GM12878 (cell line): Measurements from ENCODE around the gene SCYGR1. TPM values are rescaled to one million over a fixed set of nuclear protein-coding genes. Genes with fewer than 3 reads are reported as not detected.

Source experiments
- ATAC-seq: fragments of 200-7000 bp; cut with Tn5 transposase; 3 replicates; pipeline ENCODE4 v1.9.1; 2020; ENCODE audit warnings: mild to moderate bottlenecking, moderate library complexity
- BruUV-seq: library from RNA; stranded (reverse); fragments of 400-500 nt; replicated peaks from 2 replicates; lab custom pipeline; 2021; lab: Mats Ljungman, UMichigan
- CTCF ChIA-PET: fragments of 300-600 bp; sonication (Branson Sonifier 250); formaldehyde crosslinking; extraction: SDS; loops from one replicate; lab custom pipeline; 2021; ENCODE audit warnings: inconsistent platforms; lab: Yijun Ruan, JAX
- POLR2A ChIA-PET: fragments of 350-600 bp; formaldehyde crosslinking; extraction: SDS; loops from one replicate; lab custom pipeline; 2021; ENCODE audit warnings: inconsistent platforms; lab: Charles Lee
- RAD21 ChIA-PET: fragments of 300-600 bp; sonication (Branson Sonifier 250); formaldehyde crosslinking; loops from one replicate; lab custom pipeline; 2023; ENCODE audit warnings: antibody characterized with exemption; ENCODE audit not compliant: unreplicated experiment; lab: Charles Lee
- SMC1A ChIA-PET: fragments of 300-600 bp; sonication (Branson Sonifier 250); formaldehyde crosslinking; loops from one replicate; lab custom pipeline; 2023; ENCODE audit not compliant: unreplicated experiment, uncharacterized antibody; lab: Charles Lee
- DNase-seq: peaks from one replicate; pipeline ENCODE4 v3.0.0-alpha.2; 2011; ENCODE audit warnings: low read depth, low spot score
- FAIRE-seq: peaks from 3 replicates; lab custom pipeline; 2011; peaks lifted over from hg19 to GRCh38; lab: Jason Lieb, UNC
- H2AFZ ChIP-seq: 2 replicates; pipeline ENCODE4 v1.6.0; 2011; ENCODE audit warnings: low read depth, low read length, control low read depth; ENCODE audit not compliant: control insufficient read depth
- H3K27ac ChIP-seq: 2 replicates; pipeline ENCODE4 v1.5.1; 2011; ENCODE audit warnings: control low read depth; ENCODE audit not compliant: control insufficient read depth, insufficient read depth
- H3K27me3 ChIP-seq, 2 experiments: replicated peaks in 1 of 2; 2 replicates each; pipeline versions ENCODE4 v1.6.0 to v1.6.1; 2011; ENCODE audit warnings: low read length in 1 of 2; ENCODE audit not compliant: control insufficient read depth in 2 of 2, insufficient read depth in 2 of 2
- H3K36me3 ChIP-seq, 2 experiments: 2 replicates each; pipeline ENCODE4 v1.5.1; 2011; ENCODE audit warnings: low read length in 1 of 2; ENCODE audit not compliant: control insufficient read depth in 2 of 2, insufficient read depth in 2 of 2
- H3K4me1 ChIP-seq: 2 replicates; pipeline ENCODE4 v1.6.1; 2011; ENCODE audit warnings: mild to moderate bottlenecking, low read length, moderate library complexity, mixed read lengths; ENCODE audit not compliant: control insufficient read depth, insufficient read depth
- H3K4me2 ChIP-seq: 2 replicates; pipeline ENCODE4 v1.6.0; 2011; ENCODE audit warnings: control low read depth; ENCODE audit not compliant: control insufficient read depth, insufficient read depth
- H3K4me3 ChIP-seq: fragments of 200-600 bp; sonication (generic); 2 replicates; pipeline ENCODE4 v1.5.1; 2016
- H3K79me2 ChIP-seq: 2 replicates; pipeline ENCODE4 v1.6.0; 2011; ENCODE audit warnings: low read length; ENCODE audit not compliant: control insufficient read depth, insufficient read depth
- H3K9ac ChIP-seq: 2 replicates; pipeline ENCODE4 v1.8.0; 2011; ENCODE audit warnings: low read length, control low read depth, mixed read lengths; ENCODE audit not compliant: control insufficient read depth, insufficient read depth
- H3K9me3 ChIP-seq: replicated peaks from 3 replicates; pipeline ENCODE4 v1.5.1; 2011; ENCODE audit warnings: mild to moderate bottlenecking, low read length; ENCODE audit not compliant: control insufficient read depth, insufficient read depth
- H4K20me1 ChIP-seq: 2 replicates; pipeline ENCODE4 v1.6.0; 2011; ENCODE audit not compliant: control insufficient read depth, insufficient read depth
- BCLAF1 ChIP-seq: fragments of 450-650 bp; IDR thresholded peaks from 2 replicates; pipeline ENCODE4 v1.6.1; 2017; ENCODE audit warnings: antibody characterized with exemption, mild to moderate bottlenecking, moderate library complexity
- ESRRA ChIP-seq: IDR thresholded peaks from 2 replicates; pipeline ENCODE4 v1.6.1; 2012; ENCODE audit warnings: mild to moderate bottlenecking, low read length, improper control_type of control experiment
- HDGF ChIP-seq: fragments of 450-650 bp; IDR thresholded peaks from 2 replicates; pipeline ENCODE4 v1.6.1; 2016; ENCODE audit warnings: antibody characterized with exemption
- RBBP5 ChIP-seq: fragments of 200-600 bp; sonication (generic); conservative IDR thresholded peaks from 2 replicates; pipeline ENCODE4 v1.6.1; 2016
- WGBS: methylation state at CpG from one replicate; pipeline ENCODE4 v1.1.6; 2016; ENCODE audit warnings: low lambda C conversion rate; ENCODE audit not compliant: insufficient replicate concordance, insufficient coverage; ENCODE audit errors: missing lambda C conversion rate; 5-methylcytosine and 5-hydroxymethylcytosine counted together
- in situ Hi-C: fragments of 300-500 bp; cut with MboI; formaldehyde crosslinking; loops from 9 replicates; pipeline ENCODE4 v1.14.3; 2018; ENCODE audit warnings: mixed read lengths
- intact Hi-C: fragments of 100-400 bp; cut with micrococcal nuclease; formaldehyde crosslinking; loops from one replicate; pipeline ENCODE4 v1.14.2; 2022; ENCODE audit not compliant: unreplicated experiment
- polyA plus RNA-seq, 11 experiments: library from polyadenylated mRNA; depleted of rRNA in 4 of 11; unstranded in 6 of 11; stranded (reverse) in 5 of 11; fragments of >200 nt; fragmentation: Nextera tagmentation in 4 of 11; fragmentation: Illumina TruSeq in 1 of 11; extraction: Ambion mirVana in 4 of 11; extraction: Trizol in 1 of 11; gene quantifications; 1 replicate in 1 of 11; 2 replicates in 10 of 11; pipeline versions ENCODE4 v1.2.1 to v1.2.3, GENCODE V29; 2011 to 2016; ENCODE audit warnings: inconsistent platforms in 2 of 11, missing spikeins in 2 of 11, low read depth in 1 of 11
- total RNA-seq, 4 experiments: library from RNA; depleted of rRNA in 3 of 4; stranded (reverse); fragments of >200 nt in 3 of 4; fragmentation: Illumina TruSeq in 1 of 4; extraction: Trizol in 1 of 4; gene quantifications; 2 replicates each; pipeline versions ENCODE4 v1.2.1 to v1.2.3, GENCODE V29; 2013 to 2021

SCYGR1 gene
- total and polyA plus RNA-seq, 10 of the 15 experiments (the other 5 are each of a cell fraction or from before 2014, with no cell fraction given): not detected

GRCh38 chr2:227388537-227389011, 825 bp upstream of the SCYGR1 start:
- H3K4me2 ChIP-seq: no peak overlapping the region
- H2AFZ ChIP-seq: no peak overlapping the region
- ATAC-seq (no peak), DNase-seq (no peak)
- BruUV-seq: no TSS peak
- in situ Hi-C loops: no loop called here
- ChIA-PET CTCF (interaction anchor here (0.6 to 1.2 kb wide), 2 partner anchors 17 to 354 kb away, joined by 3 read pairs; no protein-coding TSS in a partner anchor), SMC1A (no interaction called here)
- H4K20me1 ChIP-seq: no peaks in the 10 kb centered on the region
- H3K27me3 ChIP-seq: no peaks in the 10 kb centered on the region
- H3K79me2 ChIP-seq: no peaks in the 10 kb centered on the region
- H3K9ac ChIP-seq: no peak overlapping the region
- no peak overlapping the region for H3K4me3 ChIP-seq
- no peaks in the 10 kb centered on the region for H3K36me3 ChIP-seq
- no peaks in the 10 kb centered on the region for H3K9me3 ChIP-seq
- WGBS: 62% methylated on average over 7 of the region's 7 CpGs
- no peak overlapping the region for H3K27ac ChIP-seq
- H3K4me1 ChIP-seq: no peaks in the 10 kb centered on the region
- no peak for TF ChIP-seq ESRRA
- TF ChIP-seq HDGF: no peak
- TF ChIP-seq RBBP5: no peak
- TF ChIP-seq BCLAF1: no peak
- TF ChIP-seq, all 136 proteins: peak for 0
- POLR2A ChIA-PET: no interaction called here
- intact Hi-C loops: no loop called here
- RAD21 ChIA-PET: interaction anchor here (0.8 to 1.0 kb wide), 2 partner anchors 18 to 377 kb away, joined by 3 read pairs; no protein-coding TSS in a partner anchor
- no peak for FAIRE-seq
